Stimulated activated CD4-positive, alpha-beta T cell treated with anti-CD3 and anti-CD28 coated beads, Interleukin-15, amount 100 ng/mL, for 48 hours (primary cell): Measurements from ENCODE around the gene TMEM167A.
"Not testable (repeated sequence)": the region's sequence is repeated elsewhere in the genome, so short reads cannot be mapped to it uniquely, and the experiment has no call there.

Experiments
- DNase-seq, 2 donors: peaks; one replicate each; pipeline ENCODE4 v3.0.0-alpha.2; 2020; ENCODE audit warnings: low read depth in 2 of 2

TMEM167A gene

DNA sequence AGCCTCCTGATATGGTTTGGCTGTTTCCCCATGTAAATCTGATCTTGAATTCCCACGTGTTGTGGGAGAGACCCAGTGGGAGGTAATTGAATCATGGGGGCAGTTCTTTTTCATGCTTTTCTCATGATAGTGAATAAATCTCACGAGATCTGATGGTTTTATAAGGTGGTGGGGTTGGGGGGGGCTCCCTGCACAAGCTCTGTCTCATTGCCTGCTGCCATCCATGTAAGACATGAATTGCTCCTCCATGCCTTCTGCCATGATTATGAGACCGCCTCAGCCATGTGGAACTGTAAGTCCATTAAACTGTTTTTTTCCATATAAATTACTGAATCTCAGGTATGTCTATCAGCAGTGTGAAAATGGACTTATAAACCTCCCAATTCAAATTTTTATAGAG, 13.0 kb upstream of the TMEM167A start:
- no peak for DNase-seq

DNA sequence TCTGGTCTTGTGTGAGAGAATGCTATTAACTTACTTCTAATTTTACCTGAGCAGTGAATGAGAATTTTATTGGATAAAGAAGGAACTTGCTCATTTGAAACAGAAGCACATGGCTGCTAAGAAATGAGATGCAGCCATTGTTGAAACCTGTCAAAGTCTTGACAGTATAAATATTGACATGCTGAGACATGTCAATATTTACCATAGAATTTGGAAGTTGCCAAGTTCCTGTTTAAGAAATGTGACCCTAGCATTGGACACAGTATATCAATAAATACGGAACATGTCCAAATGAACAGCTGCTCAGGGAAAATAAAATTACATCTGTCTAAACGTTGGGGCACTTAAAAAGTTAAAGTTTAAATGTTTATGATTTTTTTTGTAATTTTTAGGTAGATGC, 7.9 kb upstream of the TMEM167A start:
- DNase-seq = no peak

- DNase-seq = no peak
Observed at GRCh38 chr5:83084336-83084735, 7.1 kb upstream of the TMEM167A start.

DNA sequence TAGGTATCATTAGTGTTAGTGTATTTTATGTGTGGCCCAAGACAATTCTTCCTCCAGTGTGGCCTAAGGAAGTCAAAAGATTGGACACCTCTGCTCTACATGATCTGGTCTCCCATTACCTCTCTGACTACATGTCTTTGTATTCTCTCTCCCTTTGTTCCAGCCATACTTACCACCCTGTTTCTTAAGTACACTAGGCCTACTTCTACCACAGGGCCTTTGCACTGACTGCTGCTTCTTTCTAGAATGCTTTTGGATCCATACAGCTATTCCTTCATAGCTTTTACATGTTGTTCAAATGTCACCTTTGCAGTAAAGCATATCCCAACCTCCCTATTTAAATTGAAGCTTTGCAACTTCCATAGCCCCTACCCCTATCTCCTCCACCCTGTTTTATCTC, 5.6 kb upstream of the TMEM167A start:
- no peak for DNase-seq

GRCh38 chr5:83077662-83078261, 568 bp upstream of the TMEM167A start:
- peak in 1 of 2 donors; percentile 1 for DNase-seq

DNA sequence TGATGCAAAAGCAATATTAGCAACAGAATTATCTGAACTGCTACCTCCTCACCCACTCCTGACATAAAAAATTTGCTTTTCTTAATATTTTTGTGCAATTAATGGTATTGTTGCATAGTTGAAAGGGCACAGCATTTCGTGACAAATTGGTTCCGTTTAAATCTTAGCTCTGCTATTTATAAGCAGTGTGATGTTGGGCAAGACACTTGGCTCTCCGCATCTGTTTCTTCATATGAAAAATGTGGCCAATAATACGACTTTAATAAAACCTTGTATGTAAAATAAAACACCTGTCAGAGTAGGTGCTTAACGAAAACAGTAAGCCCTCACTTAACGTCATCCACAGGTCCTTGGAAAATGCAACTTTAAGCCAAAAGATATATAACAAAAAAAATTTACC, 4.2 kb downstream of the TMEM167A start:
- DNase-seq = no peak

DNA sequence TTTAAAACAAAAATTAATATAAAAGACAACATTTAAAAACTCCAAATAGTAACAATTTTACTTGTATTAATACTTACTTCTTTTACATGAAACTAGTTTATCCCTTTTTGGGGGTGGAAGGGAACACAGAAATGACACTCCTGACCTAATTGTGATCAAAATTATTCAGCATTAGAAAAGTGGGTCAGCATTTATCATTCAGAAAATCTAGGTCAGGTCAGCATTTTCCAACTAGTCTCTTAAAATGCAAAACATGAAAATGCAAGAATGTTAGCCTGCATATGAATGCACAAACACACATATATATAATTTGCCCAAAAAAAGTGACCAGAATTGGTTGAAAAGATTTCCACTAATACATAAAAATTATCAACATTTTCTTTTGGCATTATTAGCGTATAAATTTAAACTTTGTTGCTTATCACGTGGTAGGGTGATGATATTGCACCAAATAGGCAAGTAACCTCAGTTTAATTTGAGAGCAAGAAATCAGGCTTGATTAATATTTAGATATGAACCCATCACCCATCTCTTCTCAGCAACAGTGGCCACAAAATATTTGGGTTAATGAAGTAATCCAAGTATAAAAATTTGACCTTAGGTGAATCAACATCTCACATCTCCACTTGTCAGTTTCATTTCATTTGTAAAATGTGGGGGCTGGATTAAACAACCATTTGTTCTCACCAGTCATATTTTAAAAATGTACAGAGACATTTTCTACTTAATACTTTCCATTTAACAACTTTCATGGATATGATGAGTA, 5.7 kb downstream of the TMEM167A start:
- no peak for DNase-seq

- no peak for DNase-seq
Observed at GRCh38 chr5:83069096-83069799, 7.9 kb downstream of the TMEM167A start.

- DNase-seq = not testable (repeated sequence)
Observed at GRCh38 chr5:83067377-83067776, 9.8 kb downstream of the TMEM167A start.

- no peak for DNase-seq
Observed at GRCh38 chr5:83066548-83067110, 10.6 kb downstream of the TMEM167A start.

GRCh38 chr5:83059341-83059740, 17.9 kb downstream of the TMEM167A start:
- no peak for DNase-seq

DNA sequence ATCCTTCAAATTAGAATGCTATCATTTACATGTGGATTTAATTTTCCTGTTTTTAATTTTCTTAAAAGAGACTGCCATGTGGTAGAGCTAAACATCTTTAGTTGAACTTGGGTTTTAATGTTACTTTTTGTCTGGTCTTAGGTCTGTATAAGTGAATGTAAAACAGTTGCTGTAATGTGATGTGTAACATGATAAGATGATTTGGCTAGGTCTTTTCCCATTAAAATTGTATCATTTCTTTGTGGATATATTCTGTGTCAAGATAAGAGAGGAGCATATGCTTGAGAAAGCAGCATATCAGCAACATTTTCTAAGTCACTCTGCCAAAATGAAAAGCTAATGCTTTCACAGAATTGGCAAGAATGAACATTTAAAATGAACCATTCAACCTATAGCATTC, 18.5 kb downstream of the TMEM167A start:
- no peak for DNase-seq

DNA sequence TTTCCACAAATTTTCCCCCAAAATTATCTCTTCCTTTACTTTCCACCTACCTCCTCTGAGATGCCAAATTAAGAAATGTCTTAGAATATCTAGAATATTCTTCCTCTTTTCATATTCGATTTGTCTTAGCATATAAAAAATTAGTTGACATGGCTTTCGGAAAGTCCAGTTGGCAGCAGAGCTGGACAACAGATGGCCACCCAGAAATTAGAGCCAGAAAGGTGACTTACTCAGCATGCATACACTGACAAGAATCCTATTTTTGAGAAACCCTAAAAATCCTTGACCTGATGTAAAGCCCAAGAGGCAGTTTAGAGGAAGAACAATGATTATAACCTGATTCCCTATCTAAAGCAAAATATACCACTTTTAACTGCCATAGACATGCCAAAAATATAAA, 22.0 kb downstream of the TMEM167A start:
- no peak for DNase-seq

GRCh38 chr5:83050723-83051340, 26.4 kb downstream of the TMEM167A start:
- DNase-seq = no peak

- no peak for DNase-seq
Observed at GRCh38 chr5:83049370-83049885, 27.8 kb downstream of the TMEM167A start.

GRCh38 chr5:83048811-83049210, 28.4 kb downstream of the TMEM167A start:
- DNase-seq = no peak

DNA sequence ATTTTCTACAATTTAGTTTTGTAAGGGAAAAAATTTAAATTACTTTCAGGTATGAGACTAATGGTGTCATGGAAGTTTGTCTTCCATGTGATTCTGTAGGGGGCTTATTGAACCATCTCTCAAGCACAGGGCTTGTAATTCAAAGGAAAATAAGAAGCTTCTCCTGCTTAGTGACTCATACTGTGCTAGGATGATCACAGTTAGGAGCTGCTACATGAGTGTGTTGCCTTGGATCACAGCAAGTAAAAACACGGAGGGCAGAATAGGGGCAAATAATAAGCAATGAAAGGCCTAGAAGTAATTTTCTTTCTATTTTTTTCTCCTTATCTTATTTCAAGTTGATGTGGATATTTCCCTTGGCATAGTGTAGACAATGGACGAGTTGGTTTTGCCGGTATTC, 28.9 kb downstream of the TMEM167A start:
- no peak for DNase-seq

DNA sequence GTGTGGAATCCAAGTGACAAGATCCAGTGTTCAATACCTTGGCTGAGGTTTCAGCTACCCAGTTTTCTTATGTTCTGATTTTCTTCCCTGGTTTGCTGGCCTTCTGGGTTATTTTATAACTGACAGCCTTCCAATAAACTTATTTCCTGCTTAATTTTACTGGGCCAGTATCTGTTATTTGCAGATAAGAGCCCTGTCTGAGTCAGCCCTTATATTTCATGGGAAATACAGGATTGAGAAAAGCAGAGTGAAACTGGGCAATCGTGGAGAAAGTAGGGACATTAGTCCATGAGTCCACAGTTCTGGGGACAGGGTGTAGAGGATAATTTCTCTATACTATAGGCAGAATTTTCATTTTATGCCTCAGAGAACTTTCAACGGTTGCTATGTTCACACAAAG, 32.3 kb downstream of the TMEM167A start:
- no peak for DNase-seq

GRCh38 chr5:83042507-83042906, 34.7 kb downstream of the TMEM167A start:
- no peak for DNase-seq

DNA sequence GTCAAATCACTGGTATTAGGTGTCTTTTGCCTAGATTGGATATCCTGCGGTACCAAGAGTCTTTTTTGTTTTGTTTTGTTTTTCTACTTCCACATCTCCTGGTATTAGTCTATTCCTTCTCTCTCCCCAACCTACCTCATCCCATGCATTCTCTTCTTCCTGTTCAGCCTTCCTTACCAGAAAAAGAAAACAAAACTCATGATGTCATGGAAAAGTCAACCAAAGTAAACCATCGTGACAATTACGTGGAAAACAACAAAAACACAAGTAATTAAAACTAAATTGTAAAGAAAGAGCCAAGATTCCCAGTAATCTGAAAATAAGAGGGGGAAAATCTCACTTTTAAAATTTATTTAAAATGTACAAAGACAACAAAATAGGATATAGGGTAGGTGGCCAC, 38.3 kb downstream of the TMEM167A start:
- DNase-seq = no peak

GRCh38 chr5:83036991-83037575, 40.1 kb downstream of the TMEM167A start:
- DNase-seq = no peak
